ENCODE measurements around the gene CMTM4. TPM values are rescaled to one million over a fixed set of nuclear protein-coding genes. Genes with fewer than 3 reads are reported as not detected.
"Not testable (repeated sequence)": the region's sequence is repeated elsewhere in the genome, so short reads cannot be mapped to it uniquely, and the experiment has no call there.

Gene CMTM4
- total and polyA plus RNA-seq, 2 of the 8 experiments (the other 6 are each of a cell fraction or from before 2014, with no cell fraction given) = 35.3 to 51.7 TPM

DNA sequence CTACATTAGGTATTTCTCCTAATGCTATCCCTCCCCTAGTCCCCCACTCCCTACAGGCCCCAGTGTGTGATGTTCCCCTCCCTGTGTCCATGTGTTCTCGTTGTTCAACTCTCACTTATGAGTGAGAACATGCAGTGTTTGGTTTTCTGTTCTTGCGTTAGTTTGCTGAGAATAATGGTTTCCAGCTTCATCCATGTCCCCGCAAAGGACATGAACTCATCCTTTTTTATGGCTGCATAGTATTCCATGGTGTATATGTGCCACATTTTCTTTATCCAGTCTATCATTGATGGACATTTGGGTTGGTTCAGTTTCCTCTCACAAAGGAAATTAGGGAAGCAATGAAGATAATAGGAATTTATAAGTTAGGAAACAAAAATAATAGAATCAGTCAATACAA lies 129.3 kb downstream of the CMTM4 start:
- H3K27ac ChIP-seq (ENCODE audit: low read depth, low read length); H2BK12ac ChIP-seq (ENCODE audit: low read depth, low read length); H3K79me2 ChIP-seq (ENCODE audit: control insufficient read depth in 1 of 2, insufficient read depth in 2 of 2, low read length in 2 of 2); H4K20me1 ChIP-seq (replicated peaks in 1 of 2; ENCODE audit: control insufficient read depth in 1 of 2, insufficient read depth in 2 of 2, low read length in 2 of 2); DNase-seq (ENCODE audit: low read depth in 1 of 2, low spot score in 2 of 2); H4K8ac ChIP-seq (ENCODE audit: extremely low read depth, insufficient read depth, low read length); H2BK120ac ChIP-seq (replicated peaks; ENCODE audit: low read depth, low read length); H3K36me3 ChIP-seq (ENCODE audit: control insufficient read depth in 2 of 4, insufficient read depth in 4 of 4, low read length in 3 of 4); H2BK20ac ChIP-seq (ENCODE audit: low read length); H3K4me3 ChIP-seq (ENCODE audit: extremely low read depth in 1 of 4, insufficient read depth in 2 of 4, low read depth in 3 of 4, low read length in 4 of 4); CTCF ChIA-PET (ENCODE audit: partially characterized antibody); H3K9ac ChIP-seq (replicated peaks in 1 of 4; ENCODE audit: extremely low read depth in 1 of 4, low read depth in 3 of 4, low read length in 3 of 4); H2BK5ac ChIP-seq (ENCODE audit: low read depth, low read length); FAIRE-seq; H2AK5ac ChIP-seq (ENCODE audit: low read depth, low read length); H3K23me2 ChIP-seq (ENCODE audit: low read depth, low read length); H3K27me3 ChIP-seq (replicated peaks in 1 of 4; ENCODE audit: control insufficient read depth in 3 of 4, extremely low read depth in 1 of 4, insufficient read depth in 3 of 4, low read length in 3 of 4); H2BK15ac ChIP-seq (ENCODE audit: low read length); H3K4me1 ChIP-seq (replicated peaks in 1 of 4; ENCODE audit: control insufficient read depth in 3 of 4, insufficient read depth in 4 of 4, low read length in 3 of 4); H3K14ac ChIP-seq (ENCODE audit: insufficient read length); H3K23ac ChIP-seq (ENCODE audit: insufficient read length); H3K79me1 ChIP-seq (ENCODE audit: low read depth, low read length); H3K4ac ChIP-seq (replicated peaks; ENCODE audit: insufficient read length, low read depth, low read length); H3K4me2 ChIP-seq (ENCODE audit: insufficient read depth in 1 of 2, low read depth in 2 of 2, low read length in 2 of 2); H3K9me3 ChIP-seq (ENCODE audit: insufficient read depth in 2 of 2, low read depth in 1 of 2, low read length in 1 of 2); H4K91ac ChIP-seq (replicated peaks; ENCODE audit: insufficient read length, low read length); H2AFZ ChIP-seq (ENCODE audit: low read length); H4K5ac ChIP-seq (ENCODE audit: insufficient read length, low read depth, low read length); H3K18ac ChIP-seq (ENCODE audit: extremely low read depth, low read length); H3K56ac ChIP-seq (replicated peaks; ENCODE audit: insufficient read length, low read depth, low read length); POLR2A ChIA-PET (ENCODE audit: partially characterized antibody): not testable (repeated sequence)
- 92% methylated on average over 3 of the region's 3 CpGs; no CpG with 5 or more reads in 1 of the 2 experiments for WGBS, 2 experiments (ENCODE audit: extremely low coverage in 1 of 2, insufficient coverage in 1 of 2, insufficient read length in 1 of 2, insufficient replicate concordance in 2 of 2, low coverage in 1 of 2, low lambda C conversion rate in 2 of 2, missing lambda C conversion rate in 1 of 2)

Data from H1 (cell line).